GM12801 (cell line): ENCODE measurements around the gene GTF3C2.

ENCODE experiments used
- TF ChIP-seq, protein P1 (sequence below): IDR thresholded peaks from one replicate; pipeline ENCODE4 v1.5.1; 2011; ENCODE audit warnings: control low read depth; ENCODE audit not compliant: insufficient read length; ENCODE audit errors: extremely low read depth

Gene GTF3C2

DNA sequence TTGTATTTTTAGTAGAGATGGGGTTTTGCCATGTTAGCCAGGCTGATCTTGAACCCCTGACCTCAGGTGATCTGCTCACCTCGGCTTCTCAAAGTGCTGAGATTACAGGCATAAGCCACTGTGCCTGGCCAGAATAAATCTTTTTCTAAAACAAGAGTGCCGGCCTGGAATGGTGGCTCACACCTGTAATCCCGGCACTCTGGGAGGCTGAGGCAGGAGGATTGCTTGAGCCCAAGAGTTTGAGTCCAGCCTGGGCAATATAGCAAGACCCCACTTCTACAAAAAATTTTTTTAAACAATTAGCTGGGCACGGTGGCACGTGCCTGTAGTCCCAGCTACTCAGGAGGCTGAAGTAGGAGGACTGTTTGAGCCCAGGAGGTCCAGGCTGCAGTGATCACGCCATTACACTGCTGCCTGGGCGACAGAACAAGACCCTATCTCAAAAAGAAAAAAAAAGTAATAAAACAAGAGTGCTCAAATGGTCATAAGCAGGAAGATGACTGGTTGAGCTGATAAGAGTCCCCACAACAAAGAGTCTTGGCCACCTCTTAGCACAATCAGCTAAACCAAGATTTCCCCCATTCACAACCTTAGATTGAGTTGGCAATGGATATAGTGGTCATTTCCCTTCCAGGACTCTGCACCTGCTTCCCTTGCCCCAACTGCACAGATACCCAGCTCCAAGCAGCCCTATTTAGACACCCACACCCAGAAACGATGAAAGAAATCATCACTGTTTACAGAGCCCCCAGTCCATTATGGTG lies 42.5 kb downstream of the GTF3C2 start:
- TF ChIP-seq, protein P1, sequence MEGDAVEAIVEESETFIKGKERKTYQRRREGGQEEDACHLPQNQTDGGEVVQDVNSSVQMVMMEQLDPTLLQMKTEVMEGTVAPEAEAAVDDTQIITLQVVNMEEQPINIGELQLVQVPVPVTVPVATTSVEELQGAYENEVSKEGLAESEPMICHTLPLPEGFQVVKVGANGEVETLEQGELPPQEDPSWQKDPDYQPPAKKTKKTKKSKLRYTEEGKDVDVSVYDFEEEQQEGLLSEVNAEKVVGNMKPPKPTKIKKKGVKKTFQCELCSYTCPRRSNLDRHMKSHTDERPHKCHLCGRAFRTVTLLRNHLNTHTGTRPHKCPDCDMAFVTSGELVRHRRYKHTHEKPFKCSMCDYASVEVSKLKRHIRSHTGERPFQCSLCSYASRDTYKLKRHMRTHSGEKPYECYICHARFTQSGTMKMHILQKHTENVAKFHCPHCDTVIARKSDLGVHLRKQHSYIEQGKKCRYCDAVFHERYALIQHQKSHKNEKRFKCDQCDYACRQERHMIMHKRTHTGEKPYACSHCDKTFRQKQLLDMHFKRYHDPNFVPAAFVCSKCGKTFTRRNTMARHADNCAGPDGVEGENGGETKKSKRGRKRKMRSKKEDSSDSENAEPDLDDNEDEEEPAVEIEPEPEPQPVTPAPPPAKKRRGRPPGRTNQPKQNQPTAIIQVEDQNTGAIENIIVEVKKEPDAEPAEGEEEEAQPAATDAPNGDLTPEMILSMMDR, result no peak

DNA sequence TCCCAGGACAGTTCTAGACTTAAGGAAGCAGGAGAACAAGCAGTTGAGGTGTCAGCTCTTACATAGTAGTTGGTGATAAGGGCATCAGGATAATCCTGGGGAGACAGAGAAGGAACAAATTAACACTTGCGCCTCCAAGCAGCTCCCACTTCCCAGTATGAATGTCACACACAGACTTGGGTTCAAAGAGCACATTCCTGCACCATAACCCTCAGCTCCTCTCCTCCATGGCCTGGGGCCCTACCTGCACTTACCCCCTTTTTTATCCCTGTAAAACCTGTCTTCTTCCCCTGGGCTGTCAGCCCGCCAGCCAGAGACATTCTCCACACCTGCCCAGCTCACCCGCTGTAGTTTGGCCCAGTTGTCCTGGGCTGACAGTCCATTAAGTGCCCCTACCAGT lies 44.4 kb downstream of the GTF3C2 start:
- TF ChIP-seq, protein P1, result no peak

DNA sequence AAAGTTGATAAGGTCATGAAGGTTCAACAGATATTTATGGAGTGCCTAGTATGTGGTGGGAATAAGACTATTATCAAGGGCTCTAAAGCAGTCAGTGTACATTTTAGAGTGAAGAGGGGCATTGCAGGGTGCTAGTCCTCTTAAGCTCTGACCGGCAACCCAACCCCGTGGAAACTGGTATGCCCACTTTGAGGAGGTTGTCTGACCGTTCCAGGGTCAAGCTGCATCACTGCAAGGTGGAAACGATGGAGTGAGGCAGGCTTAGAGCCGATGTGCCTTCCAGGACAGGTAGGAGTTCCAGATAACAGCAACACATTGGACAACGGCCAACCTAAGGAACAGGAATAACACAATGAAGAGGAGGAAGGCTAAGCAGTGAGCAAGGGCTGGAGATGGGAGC lies 46.9 kb downstream of the GTF3C2 start:
- TF ChIP-seq, protein P1, result no peak

DNA sequence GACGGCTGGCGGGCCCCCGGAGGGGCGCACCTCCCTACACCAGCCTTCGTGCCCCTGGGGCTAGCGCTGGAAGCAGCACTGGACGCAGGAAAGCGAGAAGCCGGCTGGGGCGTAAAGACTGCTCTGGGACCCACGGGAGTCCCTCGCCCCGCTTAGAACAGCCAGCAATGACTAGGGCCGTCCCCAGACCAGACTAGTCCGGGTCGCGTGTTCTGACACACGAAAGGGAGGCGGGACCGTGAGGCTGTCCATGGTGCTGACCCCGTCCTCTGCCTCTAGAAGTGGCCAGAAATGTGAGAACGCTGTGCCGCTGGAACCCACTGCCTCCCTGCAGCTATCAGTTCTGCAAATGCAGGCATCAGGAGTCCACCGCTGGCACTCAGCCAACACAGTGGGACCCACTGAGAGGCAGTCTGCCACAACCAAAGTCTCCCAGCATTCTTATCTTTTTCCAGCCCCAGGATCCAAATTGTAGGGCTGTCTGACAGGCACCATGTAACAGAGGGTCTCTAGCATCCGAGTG lies 48.1 kb downstream of the GTF3C2 start, which contains the start of gene UCN:
UCN (minus strand) TSS at position 87 of the 523 bp plus-strand sequence. CDS start 550 bp downstream, outside the sequence.
- TF ChIP-seq, protein P1, result no peak

DNA sequence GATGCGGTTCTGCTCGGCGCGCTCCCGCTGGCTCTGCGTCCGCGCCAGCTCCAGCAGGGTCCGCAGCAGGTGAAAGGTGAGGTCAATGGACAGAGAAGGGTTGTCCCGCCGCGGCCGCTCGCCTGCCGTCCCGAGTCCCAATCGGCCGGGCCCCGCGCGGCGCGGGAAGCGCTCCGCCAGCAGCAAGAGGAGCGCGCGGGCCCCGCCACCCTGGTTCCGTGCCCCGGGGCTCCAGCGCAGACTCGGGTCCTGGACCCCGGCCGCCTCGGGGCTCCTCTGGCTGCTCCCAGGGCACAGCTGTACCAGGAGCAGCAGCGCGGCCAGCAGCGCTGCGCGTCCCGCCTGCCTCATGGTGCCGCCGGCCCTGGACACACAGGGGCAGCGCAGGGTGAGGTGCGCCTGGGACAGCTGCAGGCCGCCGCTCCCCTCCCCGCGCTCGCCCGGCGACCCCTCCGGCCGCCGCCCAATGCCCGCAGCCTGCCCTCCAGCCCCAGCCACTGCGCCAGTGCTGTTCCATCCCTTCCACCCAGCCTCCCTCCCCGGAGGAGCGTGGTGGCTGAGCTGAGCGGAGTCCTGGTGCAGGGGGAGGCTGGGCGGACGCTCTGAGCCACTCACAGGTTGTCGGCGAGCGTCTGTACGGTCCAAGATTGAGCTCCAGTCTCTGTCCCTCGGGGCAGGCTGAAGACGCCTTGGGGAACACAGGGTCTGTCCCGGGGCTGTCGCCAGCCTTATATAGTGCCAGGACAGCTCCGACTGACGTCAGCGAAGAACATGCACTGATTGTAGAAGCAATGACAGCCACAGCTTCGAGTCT lies 48.8 kb downstream of the GTF3C2 start:
- TF ChIP-seq, protein P1, result no peak

DNA sequence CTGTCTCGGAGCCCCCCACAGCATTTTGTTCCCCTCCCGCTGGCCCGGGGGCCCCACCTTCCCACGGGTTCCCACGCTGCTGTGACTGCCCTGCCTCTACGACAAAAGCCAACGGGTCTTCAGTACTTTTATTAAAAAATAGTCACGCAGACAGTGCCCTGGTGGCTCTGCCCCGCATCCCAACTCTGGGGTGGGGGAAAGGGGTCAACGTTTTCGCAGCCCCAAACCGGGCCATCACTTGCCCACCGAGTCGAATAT lies 49.3 kb downstream of the GTF3C2 start:
- TF ChIP-seq, protein P1, result no peak

DNA sequence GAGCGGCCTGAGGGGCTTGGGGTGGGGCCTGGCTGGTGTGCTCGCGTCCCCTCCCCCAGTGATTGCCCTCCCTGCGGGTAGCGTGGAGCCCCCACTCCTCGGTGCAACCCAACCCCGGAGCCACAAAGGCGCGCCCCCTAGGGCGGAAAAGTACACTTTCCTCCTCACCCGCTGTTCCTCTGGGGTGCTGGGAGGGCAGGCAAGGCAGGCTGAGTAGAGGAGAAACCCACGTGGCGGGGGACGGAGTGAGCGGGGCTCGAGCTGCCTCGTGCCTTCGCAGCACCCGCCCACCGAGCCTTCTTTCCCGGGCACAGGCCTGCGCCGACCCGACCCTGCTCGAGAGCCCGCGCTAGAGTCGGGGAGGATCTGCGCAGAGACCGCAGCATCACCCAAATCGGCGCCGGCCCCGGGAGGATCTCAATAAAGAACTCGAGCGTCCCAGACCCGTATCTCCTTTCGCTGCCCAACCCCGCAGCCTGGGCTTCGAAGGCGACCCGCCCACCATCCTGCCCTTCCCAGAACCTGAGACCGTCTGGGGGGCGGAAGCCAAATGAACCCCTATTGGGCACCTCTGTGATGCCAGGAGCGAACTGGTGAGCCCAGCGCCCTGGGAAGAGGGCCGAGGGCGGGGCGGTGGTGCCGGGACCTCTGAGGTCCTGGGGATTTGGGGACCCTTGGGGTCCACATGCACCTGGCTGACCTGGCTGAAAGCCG lies 49.8 kb downstream of the GTF3C2 start:
- TF ChIP-seq, protein P1, result no peak
